HEK293 (cell line): ENCODE data around the gene ARID5A.

Source experiments
- CTCF ChIA-PET: fragments of 350-600 bp; formaldehyde crosslinking; extraction: SDS; loops from one replicate; lab custom pipeline; 2021; ENCODE audit warnings: antibody characterized with exemption; lab: Yijun Ruan, JAX
- POLR2A ChIA-PET: fragments of 300-600 bp; formaldehyde crosslinking; extraction: SDS; loops from one replicate; lab custom pipeline; 2020; ENCODE audit warnings: antibody characterized with exemption, inconsistent platforms; lab: Yijun Ruan, JAX
- H3K27ac ChIP-seq: fragments of 200-500 bp; sonication (Bioruptor generic); 2 replicates; pipeline ENCODE4 v1.5.1; 2014; ENCODE audit warnings: low read depth, low read length, control low read depth, inconsistent platforms; ENCODE audit errors: extremely low read depth
- H3K36me3 ChIP-seq, 2 experiments: fragments of 200-500 bp in 1 of 2; sonication (Bioruptor generic) in 1 of 2; 1 replicate in 1 of 2; 2 replicates in 1 of 2; pipeline ENCODE4 v1.5.1; 2014 to 2017; ENCODE audit warnings: inconsistent platforms in 2 of 2, low read length in 2 of 2; ENCODE audit not compliant: control insufficient read depth in 2 of 2, insufficient read depth in 1 of 2
- H3K4me1 ChIP-seq: fragments of 200-500 bp; sonication (Bioruptor generic); 2 replicates; pipeline ENCODE4 v1.5.1; 2014; ENCODE audit warnings: mild to moderate bottlenecking, low read length, inconsistent platforms; ENCODE audit not compliant: control insufficient read depth, insufficient read depth
- H3K4me3 ChIP-seq: 2 replicates; pipeline ENCODE4 v1.5.1; 2011; ENCODE audit warnings: low read depth, mild to moderate bottlenecking, control low read depth, low read length, moderate library complexity
- H3K9me3 ChIP-seq: fragments of 200-500 bp; sonication (Bioruptor generic); 2 replicates; pipeline ENCODE4 v1.5.1; 2014; ENCODE audit warnings: low read depth, low read length, inconsistent platforms; ENCODE audit not compliant: control insufficient read depth, insufficient read depth
- EGR2 ChIP-seq: fragments of 450-650 bp; formaldehyde crosslinking; IDR thresholded peaks from 2 replicates; pipeline ENCODE4 v1.5.1; 2016; ENCODE audit warnings: low read depth, missing biosample characterization, missing genetic modification characterization
- PRDM10 ChIP-seq: fragments of 450-650 bp; formaldehyde crosslinking; IDR thresholded peaks from 2 replicates; pipeline ENCODE4 v1.5.1; 2016; ENCODE audit warnings: missing biosample characterization, missing genetic modification characterization
- SALL2 ChIP-seq: fragments of 450-650 bp; formaldehyde crosslinking; IDR thresholded peaks from 2 replicates; pipeline ENCODE4 v1.5.0; 2017; ENCODE audit warnings: missing biosample characterization, mild to moderate bottlenecking, missing genetic modification characterization, borderline replicate concordance
- SP7 ChIP-seq: fragments of 450-650 bp; formaldehyde crosslinking; IDR thresholded peaks from 2 replicates; pipeline ENCODE4 v1.5.1; 2016; ENCODE audit warnings: missing biosample characterization, missing genetic modification characterization
- ZBTB17 ChIP-seq: fragments of 450-650 bp; formaldehyde crosslinking; IDR thresholded peaks from 2 replicates; pipeline ENCODE4 v1.5.1; 2016; ENCODE audit warnings: missing biosample characterization, missing genetic modification characterization
- ZBTB48 ChIP-seq: fragments of 450-650 bp; formaldehyde crosslinking; IDR thresholded peaks from 2 replicates; pipeline ENCODE4 v1.5.1; 2016; ENCODE audit warnings: missing biosample characterization, missing genetic modification characterization
- ZBTB8A ChIP-seq: fragments of 450-650 bp; formaldehyde crosslinking; IDR thresholded peaks from 2 replicates; pipeline ENCODE4 v1.5.1; 2016; ENCODE audit warnings: missing biosample characterization, missing genetic modification characterization
- ZNF148 ChIP-seq: fragments of 450-650 bp; formaldehyde crosslinking; IDR thresholded peaks from 2 replicates; pipeline ENCODE4 v1.5.0; 2017; ENCODE audit warnings: missing biosample characterization, missing genetic modification characterization, borderline replicate concordance
- ZNF174 ChIP-seq: fragments of 450-650 bp; formaldehyde crosslinking; IDR thresholded peaks from 2 replicates; pipeline ENCODE4 v1.5.0; 2017; ENCODE audit warnings: missing biosample characterization, mild to moderate bottlenecking, missing genetic modification characterization
- ZNF214 ChIP-seq: fragments of 450-650 bp; formaldehyde crosslinking; IDR thresholded peaks from 2 replicates; pipeline ENCODE4 v1.5.1; 2017; ENCODE audit warnings: missing biosample characterization, mild to moderate bottlenecking, missing genetic modification characterization, borderline replicate concordance
- ZNF239 ChIP-seq: fragments of 450-650 bp; formaldehyde crosslinking; IDR thresholded peaks from 2 replicates; pipeline ENCODE4 v1.5.1; 2016; ENCODE audit warnings: missing biosample characterization, missing genetic modification characterization
- ZNF354C ChIP-seq: fragments of 450-650 bp; formaldehyde crosslinking; IDR thresholded peaks from 2 replicates; pipeline ENCODE4 v1.5.1; 2016; ENCODE audit warnings: missing biosample characterization, missing genetic modification characterization, low read depth, borderline replicate concordance
- ZNF398 ChIP-seq: fragments of 450-650 bp; formaldehyde crosslinking; IDR thresholded peaks from 2 replicates; pipeline ENCODE4 v1.5.1; 2017; ENCODE audit warnings: missing biosample characterization, missing genetic modification characterization
- ZNF530 ChIP-seq: fragments of 450-650 bp; formaldehyde crosslinking; IDR thresholded peaks from 2 replicates; pipeline ENCODE4 v1.5.1; 2016; ENCODE audit warnings: low read depth, missing biosample characterization, missing genetic modification characterization
- ZNF548 ChIP-seq: fragments of 450-650 bp; formaldehyde crosslinking; IDR thresholded peaks from 2 replicates; pipeline ENCODE4 v1.5.1; 2016; ENCODE audit warnings: missing biosample characterization, missing genetic modification characterization
- ZNF580 ChIP-seq: fragments of 450-650 bp; formaldehyde crosslinking; IDR thresholded peaks from 2 replicates; pipeline ENCODE4 v1.5.1; 2016; ENCODE audit warnings: missing biosample characterization, missing genetic modification characterization
- ZNF585B ChIP-seq: fragments of 450-650 bp; formaldehyde crosslinking; IDR thresholded peaks from 2 replicates; pipeline ENCODE4 v1.5.1; 2016; ENCODE audit warnings: missing biosample characterization, missing genetic modification characterization
- ZNF670 ChIP-seq: fragments of 450-650 bp; formaldehyde crosslinking; IDR thresholded peaks from 2 replicates; pipeline ENCODE4 v1.5.1; 2016; ENCODE audit warnings: missing biosample characterization, missing genetic modification characterization, low read depth
- ZNF747 ChIP-seq: fragments of 450-650 bp; formaldehyde crosslinking; IDR thresholded peaks from 2 replicates; pipeline ENCODE4 v1.5.1; 2016; ENCODE audit warnings: missing biosample characterization, missing genetic modification characterization
- ZNF76 ChIP-seq: fragments of 450-650 bp; formaldehyde crosslinking; IDR thresholded peaks from 2 replicates; pipeline ENCODE4; 2016; ENCODE audit warnings: low read depth, missing biosample characterization, missing genetic modification characterization, borderline replicate concordance
- ZNF837 ChIP-seq: fragments of 450-650 bp; formaldehyde crosslinking; IDR thresholded peaks from 2 replicates; pipeline ENCODE4 v1.5.1; 2016; ENCODE audit warnings: missing biosample characterization, missing genetic modification characterization

The ARID5A gene

GRCh38 chr2:96500385-96501066 lies 36.0 kb upstream of the ARID5A start (continued):
- no peak for TF ChIP-seq ZNF398
- no peak for TF ChIP-seq ZNF76 (tag by site-specific recombination)
- no peak for TF ChIP-seq ZNF585B (tag by site-specific recombination)
- no peak for TF ChIP-seq PRDM10 (tag by site-specific recombination)
- TF ChIP-seq ZNF837 (tag by site-specific recombination): no peak
- no peak for TF ChIP-seq ZNF354C
- no peak for TF ChIP-seq ZNF239
- TF ChIP-seq SALL2 (tag by site-specific recombination): no peak
- no peak for TF ChIP-seq ZNF747 (tag by site-specific recombination)
- TF ChIP-seq ZNF530 (tag by site-specific recombination): no peak
- no peak for TF ChIP-seq ZNF214

GRCh38 chr2:96501471-96501874 lies 35.1 kb upstream of the ARID5A start:
- TF ChIP-seq ZNF174 (tag by site-specific recombination) (no peak), ZBTB17 (tag by site-specific recombination) (no peak), ZNF670 (tag by site-specific recombination) (no peak), ZBTB8A (no peak), ZNF548 (tag by site-specific recombination) (no peak), ZNF580 (no peak), ZNF398 (no peak), ZNF837 (tag by site-specific recombination) (no peak), ZBTB48 (tag by site-specific recombination) (no peak), EGR2 (tag by site-specific recombination) (no peak), ZNF354C (no peak), SP7 (tag by site-specific recombination) (no peak), ZNF148 (no peak)
- H3K27ac ChIP-seq: no peak overlapping the region

More at GRCh38 chr2:96501471-96501874, 35.1 kb upstream of the ARID5A start:
- no peak overlapping the region for H3K4me3 ChIP-seq
- H3K9me3 ChIP-seq: no peaks in the 10 kb centered on the region
- H3K36me3 ChIP-seq: no peaks in the 10 kb centered on the region
- ChIA-PET POLR2A (no interaction called here), CTCF (no interaction called here)
- H3K4me1 ChIP-seq: no peaks in the 10 kb centered on the region
